HCT116 (cell line): ENCODE results near the gene VARS1. TPM values are rescaled to one million over a fixed set of nuclear protein-coding genes. Genes with fewer than 3 reads are reported as not detected.

Experiments used
- ATAC-seq: fragments of 200-7000 bp; cut with Tn5 transposase; 2 replicates; pipeline ENCODE4 v1.9.1; 2020; ENCODE audit warnings: mild to moderate bottlenecking, moderate library complexity
- BruUV-seq: library from RNA; stranded (reverse); fragments of 400-500 nt; replicated peaks from 2 replicates; lab custom pipeline; 2021; lab: Mats Ljungman, UMichigan
- CTCF ChIA-PET: fragments of 300-600 bp; sonication (Branson Sonifier 250); formaldehyde crosslinking; loops from one replicate; lab custom pipeline; 2021; ENCODE audit warnings: antibody characterized with exemption; lab: Charles Lee
- POLR2A ChIA-PET: fragments of 300-600, 350-600 bp; sonication (Branson Sonifier 250); formaldehyde crosslinking; loops from one replicate; lab custom pipeline; 2021; ENCODE audit warnings: antibody characterized with exemption; lab: Charles Lee
- RAD21 ChIA-PET, 2 experiments: fragments of 300-600 bp; sonication (Branson Sonifier 250); formaldehyde crosslinking; loops; one replicate each; lab custom pipeline; 2023; ENCODE audit warnings: low total read pairs in 2 of 2; ENCODE audit not compliant: uncharacterized antibody in 2 of 2, unreplicated experiment in 2 of 2, low non-redundant PET in 1 of 2; lab: Charles Lee
- DNase-seq: peaks from one replicate; pipeline ENCODE4 v3.0.0-alpha.2; 2010; ENCODE audit warnings: low read depth, low spot score
- H2AFZ ChIP-seq: fragments of 200-600 bp; shearing (Covaris generic), sonication (generic); 2 replicates; pipeline ENCODE4 v1.6.1; 2017; ENCODE audit warnings: low read depth, mixed run types, mixed read lengths, antibody characterized with exemption, low read length; ENCODE audit not compliant: poor library complexity, severe bottlenecking
- H3K27ac ChIP-seq: 2 replicates; pipeline ENCODE4 v1.5.1; 2012; ENCODE audit warnings: low read depth, low read length
- H3K27me3 ChIP-seq: fragments of 200-600 bp; sonication (generic); 2 replicates; pipeline ENCODE4 v1.6.1; 2016; ENCODE audit warnings: mixed run types, low read length, mixed read lengths; ENCODE audit not compliant: insufficient read depth
- H3K36me3 ChIP-seq, 2 experiments: fragments of 200-500 bp in 1 of 2; fragments of 200-600 bp in 1 of 2; sonication (Bioruptor generic) in 1 of 2; sonication (generic) in 1 of 2; 2 replicates each; pipeline versions ENCODE4 v1.5.1 to v1.6.1; 2014 to 2016; ENCODE audit warnings: low read length in 2 of 2, inconsistent platforms in 1 of 2, mixed read lengths in 1 of 2, mixed run types in 1 of 2; ENCODE audit not compliant: insufficient read depth in 2 of 2, control insufficient read depth in 1 of 2
- H3K4me1 ChIP-seq, 2 experiments: fragments of 200-600 bp in 1 of 2; sonication (generic) in 1 of 2; 2 replicates each; pipeline versions ENCODE4 v1.5.1 to v1.6.1; 2012 to 2017; ENCODE audit warnings: low read length in 2 of 2, inconsistent platforms in 1 of 2, mild to moderate bottlenecking in 1 of 2, mixed read lengths in 1 of 2, mixed run types in 1 of 2, moderate library complexity in 1 of 2; ENCODE audit not compliant: insufficient read depth in 2 of 2, control insufficient read depth in 1 of 2
- H3K4me2 ChIP-seq: fragments of 200-600 bp; sonication (generic); 2 replicates; pipeline ENCODE4 v1.6.1; 2017; ENCODE audit warnings: mixed run types, low read length, mixed read lengths
- H3K4me3 ChIP-seq, 2 experiments: fragments of 200-600 bp in 1 of 2; sonication (generic) in 1 of 2; replicated peaks in 1 of 2; 2 replicates each; pipeline ENCODE4 v1.5.1; 2011 to 2016; ENCODE audit warnings: low read length in 2 of 2, control low read depth in 1 of 2, low read depth in 1 of 2, mild to moderate bottlenecking in 1 of 2, mixed read lengths in 1 of 2, mixed run types in 1 of 2
- H3K79me2 ChIP-seq: fragments of 200-600 bp; sonication (generic); 2 replicates; pipeline ENCODE4 v1.6.1; 2017; ENCODE audit warnings: mild to moderate bottlenecking, mixed run types, low read length, moderate library complexity, mixed read lengths; ENCODE audit not compliant: insufficient read depth
- H3K9ac ChIP-seq: fragments of 200-600 bp; sonication (generic); 2 replicates; pipeline ENCODE4 v1.6.1; 2016; ENCODE audit warnings: low read length, mixed read lengths
- H3K9me2 ChIP-seq: fragments of 200-600 bp; sonication (generic), shearing (Covaris generic); 2 replicates; pipeline ENCODE4 v1.6.1; 2017; ENCODE audit warnings: mixed run types, mild to moderate bottlenecking, moderate library complexity; ENCODE audit not compliant: insufficient read depth
- H3K9me3 ChIP-seq, 2 experiments: fragments of 200-500 bp in 1 of 2; fragments of 200-600 bp in 1 of 2; sonication (Bioruptor generic) in 1 of 2; sonication (generic) in 1 of 2; 2 replicates each; pipeline ENCODE4 v1.6.1; 2014 to 2017; ENCODE audit warnings: low read length in 2 of 2, mixed read lengths in 2 of 2, inconsistent platforms in 1 of 2, low read depth in 1 of 2, mild to moderate bottlenecking in 1 of 2, mixed run types in 1 of 2, moderate library complexity in 1 of 2; ENCODE audit not compliant: control insufficient read depth in 1 of 2, insufficient read depth in 1 of 2
- H4K20me1 ChIP-seq: fragments of 200-600 bp; sonication (generic), shearing (Covaris generic); 2 replicates; pipeline ENCODE4 v1.6.1; 2017; ENCODE audit warnings: mixed run types, mild to moderate bottlenecking, moderate library complexity; ENCODE audit not compliant: insufficient read depth
- ATF3 ChIP-seq: IDR thresholded peaks from 2 replicates; pipeline ENCODE4 v1.6.1; 2012
- EGR1 ChIP-seq: IDR thresholded peaks from 2 replicates; pipeline ENCODE4 v1.6.1; 2012; ENCODE audit warnings: low read depth
- ELF1 ChIP-seq: IDR thresholded peaks from 2 replicates; pipeline ENCODE4 v1.6.1; 2012; ENCODE audit warnings: low read depth, borderline replicate concordance
- FOSL1 ChIP-seq: IDR thresholded peaks from 2 replicates; pipeline ENCODE4 v1.6.1; 2012; ENCODE audit warnings: low read depth
- MAX ChIP-seq: IDR thresholded peaks from 2 replicates; pipeline ENCODE4 v1.6.1; 2012
- POLR2A ChIP-seq: IDR thresholded peaks from 2 replicates; pipeline ENCODE4 v1.7.0; 2011; ENCODE audit warnings: borderline replicate concordance; ENCODE audit not compliant: insufficient read depth, insufficient read length; ENCODE audit errors: extremely low read depth
- POLR2AphosphoS5 ChIP-seq: IDR thresholded peaks from 2 replicates; pipeline ENCODE4 v1.6.1; 2011; ENCODE audit warnings: mild to moderate bottlenecking, low read depth, low read length, moderate library complexity
- RAD21 ChIP-seq: IDR thresholded peaks from 2 replicates; pipeline ENCODE4 v1.6.1; 2012; ENCODE audit warnings: low read depth, mild to moderate bottlenecking
- SP1 ChIP-seq: IDR thresholded peaks from 2 replicates; pipeline ENCODE4 v1.6.1; 2012; ENCODE audit warnings: low read depth
- SRF ChIP-seq: IDR thresholded peaks from 2 replicates; pipeline ENCODE4 v1.6.1; 2012; ENCODE audit warnings: low read depth
- TCF7L2 ChIP-seq: IDR thresholded peaks from 2 replicates; pipeline ENCODE4 v1.7.0; 2011; ENCODE audit warnings: borderline replicate concordance, inconsistent platforms; ENCODE audit not compliant: insufficient read depth, insufficient read length; ENCODE audit errors: extremely low read depth
- YY1 ChIP-seq: IDR thresholded peaks from 2 replicates; pipeline ENCODE4 v1.6.1; 2011; ENCODE audit warnings: low read length, low read depth, moderate library complexity, mild to moderate bottlenecking; ENCODE audit not compliant: insufficient replicate concordance; ENCODE audit errors: extremely low read depth
- ZFX ChIP-seq: fragments of 450-650 bp; IDR thresholded peaks from 2 replicates; pipeline ENCODE4 v1.6.1; 2017
- intact Hi-C: fragments of 100-400 bp; cut with micrococcal nuclease; formaldehyde crosslinking; loops from 2 replicates; pipeline ENCODE4 v1.10.0; 2022
- total RNA-seq: library from RNA; stranded (reverse); gene quantifications from one replicate; pipeline ENCODE4 v1.2.1, GENCODE V29; 2021; ENCODE audit not compliant: unreplicated experiment
- TF ChIP-seq, protein P1 (sequence below), 3 experiments: fragments of 200-600 bp in 1 of 3; sonication (generic) in 1 of 3; IDR thresholded peaks in 2 of 3; conservative IDR thresholded peaks in 1 of 3; 2 replicates each; pipeline ENCODE4 v1.5.1; 2012 to 2017; ENCODE audit warnings: low read depth in 2 of 3, low read length in 2 of 3, antibody characterized with exemption in 1 of 3, borderline replicate concordance in 1 of 3, control low read depth in 1 of 3, mild to moderate bottlenecking in 1 of 3, mixed read lengths in 1 of 3, mixed run types in 1 of 3, moderate library complexity in 1 of 3; ENCODE audit not compliant: insufficient read depth in 1 of 3

The VARS1 gene
- total RNA-seq, 1 experiment from 2014 or later = 254 TPM

DNA sequence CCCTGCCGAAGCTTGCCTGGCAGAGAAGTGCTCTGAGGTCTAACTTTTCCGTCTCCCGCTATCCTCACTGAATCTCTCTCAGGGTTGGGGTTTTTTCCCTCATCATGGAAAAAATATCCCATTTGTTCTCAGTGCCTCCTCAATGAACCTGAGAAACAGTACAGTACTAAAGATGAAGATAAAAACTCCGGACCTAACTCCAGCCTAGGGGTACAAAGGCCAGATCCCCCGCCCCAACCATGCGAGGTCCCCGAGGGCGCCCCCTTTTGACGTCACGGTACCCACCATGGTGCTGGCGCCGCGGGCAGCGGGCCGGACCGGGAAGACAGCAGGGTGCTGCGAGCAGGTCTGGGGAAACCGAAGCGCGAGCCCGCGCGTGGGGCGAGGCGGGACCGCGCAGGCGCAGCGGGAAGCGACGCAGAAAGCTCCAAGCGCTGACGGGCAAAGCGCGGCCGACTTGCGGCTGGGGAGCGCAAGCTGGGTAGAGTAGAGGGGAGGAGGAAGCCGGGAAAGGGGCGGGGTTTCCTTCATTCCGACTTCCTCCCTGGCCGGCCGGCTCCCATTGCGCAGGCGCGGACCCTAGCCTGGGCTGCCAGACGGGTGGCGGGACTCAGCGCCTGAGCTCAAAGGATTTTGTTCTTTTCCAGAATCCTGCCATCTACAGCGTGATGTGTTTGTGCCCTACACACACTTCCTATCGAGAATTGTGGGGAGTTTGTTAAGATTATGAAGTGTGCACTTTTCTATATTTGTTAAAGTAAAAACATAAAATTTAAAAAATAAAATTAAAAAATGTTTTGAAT lies 11.1 kb upstream of the VARS1 start, which contains the start of gene LSM2:
LSM2 (minus strand) TSS at position 497 of the 803 bp plus-strand sequence; CDS start at position 288, 209 bp downstream.
- DNase-seq = peak; percentile 88
- Histone ChIP-seq H3K4me3 (peak within 1 kb of the TSS; percentile 93 to 94), H3K4me2 (peak within 1 kb of the TSS; percentile 98), H3K36me3 (peaks cover 0 to 7% of the 10 kb centered on the region in 2 experiments; a peak in 2 of 4 replicates), H3K79me2 (peaks cover 37% of the 10 kb centered on the region), H3K9me3 (no peaks in the 10 kb centered on the region), H3K9me2 (no peaks in the 10 kb centered on the region), H3K9ac (peak within 1 kb of the TSS; percentile 95), H3K4me1 (peaks cover 13 to 16% of the 10 kb centered on the region in 2 experiments), H2AFZ (peak within 1 kb of the TSS; percentile 33), H4K20me1 (no peaks in the 10 kb centered on the region), H3K27ac (peak within 1 kb of the TSS; percentile 85), H3K27me3 (no peaks in the 10 kb centered on the region)
- TF ChIP-seq YY1 = peak; percentile 54
- TF ChIP-seq, protein P1, sequence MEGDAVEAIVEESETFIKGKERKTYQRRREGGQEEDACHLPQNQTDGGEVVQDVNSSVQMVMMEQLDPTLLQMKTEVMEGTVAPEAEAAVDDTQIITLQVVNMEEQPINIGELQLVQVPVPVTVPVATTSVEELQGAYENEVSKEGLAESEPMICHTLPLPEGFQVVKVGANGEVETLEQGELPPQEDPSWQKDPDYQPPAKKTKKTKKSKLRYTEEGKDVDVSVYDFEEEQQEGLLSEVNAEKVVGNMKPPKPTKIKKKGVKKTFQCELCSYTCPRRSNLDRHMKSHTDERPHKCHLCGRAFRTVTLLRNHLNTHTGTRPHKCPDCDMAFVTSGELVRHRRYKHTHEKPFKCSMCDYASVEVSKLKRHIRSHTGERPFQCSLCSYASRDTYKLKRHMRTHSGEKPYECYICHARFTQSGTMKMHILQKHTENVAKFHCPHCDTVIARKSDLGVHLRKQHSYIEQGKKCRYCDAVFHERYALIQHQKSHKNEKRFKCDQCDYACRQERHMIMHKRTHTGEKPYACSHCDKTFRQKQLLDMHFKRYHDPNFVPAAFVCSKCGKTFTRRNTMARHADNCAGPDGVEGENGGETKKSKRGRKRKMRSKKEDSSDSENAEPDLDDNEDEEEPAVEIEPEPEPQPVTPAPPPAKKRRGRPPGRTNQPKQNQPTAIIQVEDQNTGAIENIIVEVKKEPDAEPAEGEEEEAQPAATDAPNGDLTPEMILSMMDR (IDR thresholded peaks at IDR 0.05 in 2 of 3, conservative IDR thresholded peaks at IDR 0.05 in 1 of 3; ENCODE audit: borderline replicate concordance in 1 of 3, insufficient read depth in 1 of 3, low read depth in 2 of 3, low read length in 2 of 3) = 0 out of 6 replicates have a peak, but pooled peaks of 2 of the 3 experiments have one; percentile 10 to 23
- TF ChIP-seq ELF1 = no peak; the same call in 1 of the 2 replicates
- peak; percentile 68 for TF ChIP-seq ZFX
- TF ChIP-seq ATF3 = no peak
- peak; percentile 42 for TF ChIP-seq TCF7L2
- peak; percentile 33; the same call in 1 of the 2 replicates for TF ChIP-seq SRF
- TF ChIP-seq POLR2A = peak; percentile 92
- TF ChIP-seq POLR2AphosphoS5 = peak; percentile 94
- TF ChIP-seq MAX = peak; percentile 78
- peak; percentile 28 for TF ChIP-seq RAD21
- no peak for TF ChIP-seq FOSL1
- TF ChIP-seq EGR1 = no peak
- TF ChIP-seq SP1 = peak; percentile 23; the same call in 1 of the 2 replicates
- RAD21 ChIA-PET = interaction anchor here (0.7 to 1.0 kb wide), 2 partner anchors 21 to 25 kb away, joined by 3 to 4 read pairs; partner anchors contain the start of gene HSPA1B (in 1 of the 2)
- POLR2A ChIA-PET = interaction anchor here (0.6 to 4.8 kb wide), 14 partner anchors 11 to 142 kb away, joined by 3 to 49 read pairs (median 4); partner anchors contain the start of genes GPANK1, HSPA1B, NEU1 and VARS1
- CTCF ChIA-PET = interaction anchor here (0.7 to 2.4 kb wide), 9 partner anchors 11 to 145 kb away, joined by 3 to 16 read pairs (median 3); partner anchors contain the start of genes HSPA1B, NEU1 and VARS1
- no TSS peak for BruUV-seq
- ATAC-seq = peak; percentile 97
- intact Hi-C loops = loop anchor here (1.0 kb wide), 1 partner anchor 21 kb away; the partner anchor contains the start of gene HSPA1B
